Stimulated activated CD4-positive, alpha-beta T cell treated with anti-CD3 and anti-CD28 coated beads, Interleukin-2, amount 100 ng/mL, for 4 hours (primary cell): Measurements from ENCODE around the gene NLRC3.

ENCODE experiments used
- DNase-seq: peaks from one replicate; pipeline ENCODE4 v3.0.0-alpha.2; 2020; ENCODE audit warnings: low read depth

NLRC3 gene

GRCh38 chr16:3546986-3547682, 30.1 kb downstream of the NLRC3 start:
- DNase-seq = no peak

GRCh38 chr16:3542601-3543373, 34.4 kb downstream of the NLRC3 start:
- no peak for DNase-seq

GRCh38 chr16:3541527-3542155, 35.6 kb downstream of the NLRC3 start:
- DNase-seq = no peak

DNA sequence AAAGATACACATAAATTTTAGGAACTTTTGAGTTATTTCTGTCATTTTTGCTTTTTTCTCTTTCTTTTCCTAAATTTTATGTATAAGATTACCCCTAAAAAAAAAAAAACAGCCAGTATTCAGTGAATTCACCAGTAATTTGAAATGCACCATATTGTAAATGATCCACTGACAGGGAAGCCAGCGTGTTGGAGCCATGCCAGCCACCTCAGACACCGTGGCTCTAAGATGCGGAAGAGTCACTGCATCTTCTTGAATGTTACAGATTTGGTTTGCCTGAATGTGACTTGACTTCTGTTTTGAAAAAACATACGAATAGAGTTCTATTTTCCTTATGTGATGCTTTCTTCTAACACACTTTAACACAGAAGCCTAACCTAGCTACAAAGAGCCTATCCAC, 39.0 kb downstream of the NLRC3 start:
- no peak for DNase-seq

GRCh38 chr16:3536851-3537250, 40.4 kb downstream of the NLRC3 start:
- no peak for DNase-seq

GRCh38 chr16:3536271-3536731, 40.9 kb downstream of the NLRC3 start:
- no peak for DNase-seq

- DNase-seq = no peak
Measured at GRCh38 chr16:3534126-3534525, 43.1 kb downstream of the NLRC3 start.

- no peak for DNase-seq
Measured at GRCh38 chr16:3532741-3533140, 44.5 kb downstream of the NLRC3 start.

GRCh38 chr16:3530371-3530914, 46.8 kb downstream of the NLRC3 start:
- DNase-seq = no peak

- DNase-seq = no peak
Measured at GRCh38 chr16:3529175-3529574, 48.0 kb downstream of the NLRC3 start.

GRCh38 chr16:3528406-3528805, 48.8 kb downstream of the NLRC3 start:
- DNase-seq = no peak

DNA sequence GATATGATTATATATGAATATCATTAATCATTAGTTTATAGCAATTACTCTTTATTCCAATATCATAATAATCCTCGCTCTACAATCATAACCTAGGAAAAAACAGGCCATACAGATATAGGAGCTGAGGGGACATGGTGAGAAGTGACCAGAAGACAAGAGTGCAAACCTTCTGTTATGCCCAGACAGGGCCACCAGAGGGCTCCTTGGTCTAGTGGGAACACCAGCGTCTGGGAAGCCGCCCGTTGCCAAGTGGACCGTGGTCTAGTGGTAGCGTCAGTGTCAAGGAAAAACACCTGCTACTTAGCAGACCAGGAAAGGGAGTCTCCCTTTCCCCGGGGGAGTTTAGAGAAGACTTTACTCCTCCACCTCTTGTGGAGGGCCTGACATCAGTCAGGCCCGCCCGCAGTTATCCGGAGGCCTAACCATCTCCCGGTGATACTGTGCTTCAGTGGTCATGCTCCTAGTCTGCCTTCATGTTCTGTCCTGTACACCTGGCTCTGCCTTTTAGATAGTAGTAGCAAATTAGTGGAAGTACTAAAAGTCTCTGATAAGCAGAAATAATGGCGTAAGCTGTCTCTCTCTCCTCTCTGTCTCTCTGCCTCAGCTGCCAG, 49.9 kb downstream of the NLRC3 start:
- DNase-seq = peak; percentile 27

GRCh38 chr16:3525951-3526350, 51.3 kb downstream of the NLRC3 start:
- DNase-seq = no peak

DNA sequence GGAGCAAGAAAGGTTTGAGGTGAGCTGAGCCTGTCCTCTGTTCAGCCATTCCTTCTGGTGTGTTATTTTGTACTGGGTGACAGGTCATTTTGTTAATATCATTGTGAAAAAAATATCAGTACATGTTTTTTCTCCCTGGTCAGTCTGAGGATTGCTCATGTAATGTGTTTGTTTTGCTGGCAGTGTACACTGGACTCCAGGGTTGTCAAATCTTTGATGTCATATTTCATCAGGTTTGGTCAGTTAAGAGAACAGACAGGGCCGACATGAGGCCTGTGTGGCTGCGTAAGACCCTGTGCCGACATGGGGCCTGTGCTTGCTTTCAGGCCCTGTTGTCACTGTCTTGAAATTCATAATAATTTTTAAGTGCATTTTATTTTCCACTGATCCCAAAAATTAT, 53.9 kb downstream of the NLRC3 start:
- DNase-seq = no peak

DNA sequence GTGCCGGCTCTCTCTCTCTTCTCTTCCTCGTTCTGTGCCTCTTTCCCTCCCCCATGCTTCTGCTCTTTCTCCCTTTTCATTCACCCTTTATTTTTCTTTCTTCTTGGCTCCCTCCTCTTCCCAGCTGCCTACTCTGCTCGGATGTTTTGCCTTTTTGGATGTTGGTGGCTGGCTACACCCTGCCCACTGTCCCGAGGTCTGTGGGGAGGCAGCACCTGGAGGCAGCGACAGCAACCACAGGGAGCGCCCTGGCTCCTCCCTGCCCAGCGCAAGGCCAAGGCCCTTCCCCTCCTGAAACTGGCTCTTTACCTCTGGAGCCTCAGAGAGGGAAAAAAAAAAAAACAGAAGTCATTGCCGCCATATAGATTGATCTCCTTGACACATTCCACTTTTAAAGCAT, 56.4 kb downstream of the NLRC3 start:
- no peak for DNase-seq

DNA sequence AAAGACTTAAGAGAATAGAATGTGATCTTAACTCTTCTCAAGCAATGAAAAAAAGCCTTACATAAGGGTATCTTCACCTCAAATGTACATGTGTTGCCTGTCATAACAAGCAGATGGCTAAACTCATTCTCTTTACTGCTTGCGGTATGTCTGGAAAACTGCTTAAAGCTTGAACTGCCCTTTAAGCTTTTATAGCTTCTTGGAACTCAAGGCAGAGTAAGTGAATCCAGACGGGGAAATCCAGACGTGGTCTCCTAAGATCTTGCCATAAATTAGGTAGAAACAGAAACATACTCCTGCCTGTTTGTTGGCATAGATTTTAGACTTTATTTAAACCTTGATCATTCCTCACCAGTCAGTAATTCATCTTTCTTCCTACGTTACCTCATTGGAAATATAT, 56.8 kb downstream of the NLRC3 start:
- DNase-seq = no peak

- DNase-seq = no peak
Measured at GRCh38 chr16:3519581-3519980, 57.6 kb downstream of the NLRC3 start.

DNA sequence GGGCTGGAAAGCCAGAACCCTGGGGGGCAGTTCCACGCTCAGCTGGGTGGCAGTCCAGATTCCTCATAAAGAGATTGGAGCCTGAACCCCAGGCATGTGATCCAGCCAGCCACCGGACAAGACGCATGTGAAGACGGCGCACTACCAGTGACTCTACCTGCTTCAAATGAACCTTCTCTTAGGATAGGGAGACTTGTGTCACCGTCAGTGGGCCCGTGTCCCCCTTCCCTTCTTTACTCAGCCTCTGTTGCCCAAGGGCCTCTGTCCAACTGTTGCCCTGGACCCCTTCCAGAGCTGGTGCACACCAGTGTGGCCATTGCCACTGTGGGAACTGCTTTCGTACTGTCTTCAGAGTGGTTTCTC, 58.2 kb downstream of the NLRC3 start:
- no peak for DNase-seq

GRCh38 chr16:3518292-3518985, 58.8 kb downstream of the NLRC3 start:
- DNase-seq = no peak

DNA sequence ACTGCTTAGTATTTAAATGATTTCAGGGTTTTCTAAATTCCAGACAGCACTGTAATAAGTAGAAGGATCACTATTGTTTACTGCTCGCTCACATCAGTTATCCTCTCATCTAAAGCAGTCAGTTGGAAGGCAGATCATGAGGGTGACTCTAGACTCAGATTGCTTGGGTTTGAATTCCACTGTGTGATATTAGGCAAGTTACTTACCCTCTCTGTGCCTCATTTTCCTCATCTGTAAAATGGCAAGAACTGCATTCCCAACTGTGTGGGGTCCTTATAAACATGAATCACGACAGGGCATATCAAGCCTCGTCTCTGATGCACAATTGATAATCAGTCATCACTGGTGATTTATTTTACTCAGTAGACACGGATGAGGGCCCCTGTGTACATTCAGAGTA, 61.3 kb downstream of the NLRC3 start:
- no peak for DNase-seq

GRCh38 chr16:3514621-3515020, 62.6 kb downstream of the NLRC3 start:
- no peak for DNase-seq
